Thoracic aorta (tissue), 2 donors: ENCODE data around the gene ASTL. TPM values are rescaled to one million over a fixed set of nuclear protein-coding genes. Genes with fewer than 3 reads are reported as not detected.

ENCODE experiments used
- ATAC-seq: fragments of 150-250 bp; one replicate; pipeline ENCODE4 v1.8.0; 2017; ENCODE audit warnings: low read depth; ENCODE audit not compliant: insufficient number of reproducible peaks, low FRiP score
- DNase-seq: peaks from one replicate; pipeline ENCODE4 v3.0.0-alpha.2; 2020; ENCODE audit warnings: low spot score
- H3K27ac ChIP-seq, 2 donors: fragments of 200-600 bp; sonication (generic); 1 replicate in 1 of 2; 2 replicates in 1 of 2; pipeline ENCODE4 v1.5.1; 2016; ENCODE audit warnings: mild to moderate bottlenecking in 2 of 2, moderate library complexity in 2 of 2
- H3K27me3 ChIP-seq: fragments of 200-600 bp; sonication (generic); replicated peaks from 2 replicates; pipeline ENCODE4 v1.6.0; 2016; ENCODE audit warnings: mild to moderate bottlenecking; ENCODE audit not compliant: insufficient read depth
- H3K36me3 ChIP-seq: fragments of 200-600 bp; sonication (generic); one replicate; pipeline ENCODE4 v1.5.1; 2016
- H3K4me1 ChIP-seq, 2 donors: fragments of 200-600 bp; sonication (generic); 1 replicate in 1 of 2; 2 replicates in 1 of 2; pipeline versions ENCODE4 v1.5.1 to v1.6.0; 2016; ENCODE audit warnings: low read depth in 2 of 2, mild to moderate bottlenecking in 1 of 2; ENCODE audit not compliant: control insufficient read depth in 1 of 2
- H3K4me3 ChIP-seq: fragments of 200-600 bp; sonication (generic); 2 replicates; pipeline ENCODE4 v1.5.1; 2016; ENCODE audit warnings: mild to moderate bottlenecking
- H3K9me3 ChIP-seq: fragments of 200-600 bp; sonication (generic); 2 replicates; pipeline ENCODE4 v1.5.1; 2016
- CTCF ChIP-seq: fragments of 200-600 bp; sonication (generic); IDR thresholded peaks from one replicate; pipeline ENCODE4 v1.5.1; 2019; ENCODE audit warnings: antibody characterized with exemption
- total RNA-seq, 2 donors: library from RNA; depleted of rRNA; stranded (reverse); fragments of >200 nt; gene quantifications; one replicate each; pipeline versions ENCODE4 v1.1.0 to v1.2.3, GENCODE V29; 2016

The ASTL gene
- total RNA-seq, 2 donors from 2014 or later, result not detected

- TF ChIP-seq CTCF, result no peak
- no peak overlapping the region for H3K4me3 ChIP-seq
- H3K27ac ChIP-seq, result no peak overlapping the region
- no peaks in the 10 kb centered on the region for H3K4me1 ChIP-seq
- ATAC-seq (no peak), DNase-seq (no peak)
- no peaks in the 10 kb centered on the region for H3K9me3 ChIP-seq
- no peaks in the 10 kb centered on the region for H3K27me3 ChIP-seq
- H3K36me3 ChIP-seq, result no peaks in the 10 kb centered on the region
Measured at GRCh38 chr2:96156011-96156820, 17.9 kb upstream of the ASTL start.

GRCh38 chr2:96154506-96155380 lies 16.4 kb upstream of the ASTL start:
- TF ChIP-seq CTCF, result no peak
- H3K4me1 ChIP-seq, result no peaks in the 10 kb centered on the region
- H3K9me3 ChIP-seq, result no peaks in the 10 kb centered on the region
- H3K36me3 ChIP-seq, result no peaks in the 10 kb centered on the region
- H3K4me3 ChIP-seq, result no peak overlapping the region
- no peak overlapping the region for H3K27ac ChIP-seq
- DNase-seq (no peak), ATAC-seq (no peak)
- H3K27me3 ChIP-seq, result no peaks in the 10 kb centered on the region

- H3K4me3 ChIP-seq, result no peak overlapping the region
- H3K27ac ChIP-seq, result no peak overlapping the region
- no peaks in the 10 kb centered on the region for H3K36me3 ChIP-seq
- no peak for TF ChIP-seq CTCF
- DNase-seq (peak; percentile 0), ATAC-seq (no peak)
- no peaks in the 10 kb centered on the region for H3K9me3 ChIP-seq
- H3K4me1 ChIP-seq, result peaks cover 0 to 2% of the 10 kb centered on the region in 2 donors
- H3K27me3 ChIP-seq, result no peaks in the 10 kb centered on the region
Measured at GRCh38 chr2:96153991-96154431, 15.7 kb upstream of the ASTL start.

- no peaks in the 10 kb centered on the region for H3K36me3 ChIP-seq
- H3K27me3 ChIP-seq, result no peaks in the 10 kb centered on the region
- no peak for TF ChIP-seq CTCF
- peak; percentile 1 for DNase-seq
- H3K4me3 ChIP-seq, result no peak overlapping the region
- no peaks in the 10 kb centered on the region for H3K9me3 ChIP-seq
- no peak for ATAC-seq
- peaks cover 0 to 9% of the 10 kb centered on the region in 2 donors for H3K4me1 ChIP-seq
- no peak overlapping the region for H3K27ac ChIP-seq
Measured at GRCh38 chr2:96153291-96153713, 15.0 kb upstream of the ASTL start.
